HG03520 (cell line): ENCODE results near the gene STMN3.
"Not testable (repeated sequence)": the region's sequence is repeated elsewhere in the genome, so short reads cannot be mapped to it uniquely, and the experiment has no call there.

Experiments
- ATAC-seq: cut with Tn5 transposase; IDR thresholded peaks from one replicate; pipeline ENCODE4 v1.9.1; 2021; ENCODE audit warnings: mild to moderate bottlenecking, moderate library complexity; ENCODE audit not compliant: unreplicated experiment

The STMN3 gene

DNA sequence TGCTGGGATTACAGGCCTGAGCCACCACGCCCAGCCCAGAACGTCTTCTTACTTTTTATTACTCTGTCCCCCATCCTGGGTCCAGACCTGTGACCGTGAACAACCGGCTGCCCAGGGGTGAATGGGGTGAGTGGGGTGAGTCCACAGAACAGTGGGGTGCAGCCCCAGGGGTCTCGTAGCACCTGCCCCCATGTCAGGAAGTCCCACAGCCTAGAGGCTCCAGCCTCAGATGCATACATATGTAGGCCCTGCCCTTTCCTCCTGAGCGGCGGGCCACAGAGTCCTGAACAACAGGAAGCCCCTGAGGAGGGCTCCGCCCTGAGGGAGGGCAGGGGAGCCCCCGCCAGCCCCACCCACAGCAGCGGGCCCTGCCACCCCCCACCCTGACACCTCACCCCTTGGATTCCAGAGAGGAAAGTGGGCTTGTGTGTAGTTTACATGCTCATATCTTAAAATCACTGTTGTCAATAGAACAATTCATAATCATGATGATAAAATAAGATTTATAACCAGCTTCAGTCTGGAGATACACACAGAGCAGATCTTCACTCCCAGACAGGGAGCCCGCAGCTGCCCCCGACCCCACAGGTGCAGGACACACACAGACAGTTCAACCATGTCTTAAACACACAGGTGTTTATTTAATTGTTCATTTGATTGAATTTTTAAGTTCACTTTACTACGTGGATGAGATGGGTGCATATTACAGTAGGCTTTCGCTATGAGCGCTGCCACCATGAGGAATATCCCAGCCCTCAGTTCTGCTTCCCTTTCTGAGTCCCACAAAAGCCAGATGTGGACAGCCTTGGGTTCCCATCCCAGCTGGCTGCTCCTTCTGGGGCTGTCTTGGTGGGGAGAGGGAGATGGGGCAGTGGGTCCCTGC, 13.9 kb downstream of the STMN3 start:
- no peak for ATAC-seq

- no peak for ATAC-seq
Measured at GRCh38 chr20:63636752-63637628, 16.2 kb downstream of the STMN3 start.

DNA sequence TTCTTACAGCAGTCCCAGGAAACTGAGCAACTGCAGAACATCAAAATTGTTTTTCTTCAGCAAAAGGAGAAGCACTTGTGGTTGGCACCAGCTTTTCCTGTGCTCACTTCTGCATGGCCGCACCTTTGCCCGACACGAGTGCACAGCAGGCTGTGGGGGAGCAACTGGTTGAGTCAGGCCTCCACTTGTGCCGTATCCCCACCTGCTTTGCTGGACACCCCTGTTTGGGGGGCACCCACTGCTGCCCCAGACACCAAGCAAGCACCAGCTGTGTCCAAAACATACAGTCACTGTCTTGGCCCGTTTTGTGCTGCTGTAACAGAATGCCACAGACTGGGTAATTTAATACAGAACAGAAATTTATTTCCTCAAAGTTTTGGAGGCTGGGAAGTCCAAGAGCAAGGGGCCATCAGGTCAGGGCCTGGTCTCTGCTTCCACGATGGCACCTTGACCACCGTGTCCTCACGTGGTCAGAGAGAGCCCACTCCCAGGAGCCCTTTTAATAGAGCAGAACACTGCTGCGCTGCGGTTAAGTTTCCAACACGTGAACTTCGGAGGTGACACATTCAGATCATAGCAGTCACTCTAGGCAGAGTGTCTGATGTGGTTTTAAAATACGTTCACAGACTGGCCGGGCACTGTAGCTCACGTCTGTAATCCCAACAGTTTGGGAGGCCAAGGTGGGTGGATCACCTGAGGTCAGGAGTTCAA, 17.6 kb downstream of the STMN3 start:
- ATAC-seq: no peak

DNA sequence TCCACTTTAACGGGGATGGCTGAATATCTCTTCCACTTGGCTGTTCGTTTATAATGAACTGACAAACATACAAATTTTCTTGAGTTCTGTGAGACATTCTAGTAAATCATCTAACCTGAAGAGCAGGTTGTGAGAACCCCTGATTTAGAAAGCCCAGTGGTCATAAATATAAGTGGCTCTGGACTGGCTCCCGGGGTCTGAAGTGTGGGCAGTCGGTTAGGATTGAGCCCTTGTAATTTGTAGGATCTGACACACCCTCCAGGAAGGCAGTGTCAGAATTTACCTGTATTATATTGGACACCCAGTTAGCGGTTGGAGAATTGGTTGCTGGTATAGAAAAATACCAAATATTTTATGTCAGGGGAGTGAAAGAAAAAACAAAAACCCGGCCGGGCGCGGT, 19.5 kb downstream of the STMN3 start:
- ATAC-seq: no peak

- ATAC-seq: not testable (repeated sequence)
Measured at GRCh38 chr20:63631426-63631825, 21.8 kb downstream of the STMN3 start.

GRCh38 chr20:63630956-63631355, 22.3 kb downstream of the STMN3 start:
- not testable (repeated sequence) for ATAC-seq

DNA sequence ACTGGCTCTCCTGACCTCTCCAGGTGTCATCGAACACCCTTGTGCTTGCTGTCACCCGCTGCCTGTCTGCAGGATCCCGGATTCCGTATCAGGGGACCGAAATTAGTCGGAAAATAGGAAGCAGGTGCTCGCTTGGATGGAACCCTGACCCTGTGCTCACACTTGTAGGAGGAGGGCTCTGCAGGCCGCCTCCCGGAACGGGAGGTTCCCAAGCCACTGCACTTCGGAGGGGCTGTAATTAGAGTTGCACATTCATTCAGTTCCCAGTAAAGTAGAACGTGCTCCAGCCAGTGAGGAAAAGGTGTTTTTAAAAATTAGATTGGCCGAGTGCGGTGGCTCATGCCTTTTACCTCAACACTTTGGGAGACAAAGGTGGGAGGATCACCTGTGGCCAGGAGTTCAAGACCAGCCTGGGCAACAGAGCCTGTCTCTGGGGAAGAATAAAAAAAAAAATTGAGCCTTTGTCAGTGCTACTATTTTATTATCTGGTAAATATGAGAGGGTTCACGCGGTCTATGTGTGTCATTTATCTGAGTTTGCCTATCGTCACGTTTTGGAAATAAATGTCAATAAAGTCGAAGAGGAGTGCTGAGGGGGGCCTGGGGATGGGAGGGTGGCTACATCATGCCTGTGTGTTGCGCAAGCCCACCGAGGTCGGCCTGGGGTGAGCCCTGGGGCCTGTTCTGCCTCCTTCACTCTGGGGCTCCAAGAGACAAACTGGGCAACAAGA, 24.8 kb downstream of the STMN3 start:
- ATAC-seq: no peak

- no peak for ATAC-seq
Measured at GRCh38 chr20:63627751-63628245, 25.4 kb downstream of the STMN3 start.

GRCh38 chr20:63627129-63627750, 26.0 kb downstream of the STMN3 start:
- ATAC-seq: peak; percentile 68

DNA sequence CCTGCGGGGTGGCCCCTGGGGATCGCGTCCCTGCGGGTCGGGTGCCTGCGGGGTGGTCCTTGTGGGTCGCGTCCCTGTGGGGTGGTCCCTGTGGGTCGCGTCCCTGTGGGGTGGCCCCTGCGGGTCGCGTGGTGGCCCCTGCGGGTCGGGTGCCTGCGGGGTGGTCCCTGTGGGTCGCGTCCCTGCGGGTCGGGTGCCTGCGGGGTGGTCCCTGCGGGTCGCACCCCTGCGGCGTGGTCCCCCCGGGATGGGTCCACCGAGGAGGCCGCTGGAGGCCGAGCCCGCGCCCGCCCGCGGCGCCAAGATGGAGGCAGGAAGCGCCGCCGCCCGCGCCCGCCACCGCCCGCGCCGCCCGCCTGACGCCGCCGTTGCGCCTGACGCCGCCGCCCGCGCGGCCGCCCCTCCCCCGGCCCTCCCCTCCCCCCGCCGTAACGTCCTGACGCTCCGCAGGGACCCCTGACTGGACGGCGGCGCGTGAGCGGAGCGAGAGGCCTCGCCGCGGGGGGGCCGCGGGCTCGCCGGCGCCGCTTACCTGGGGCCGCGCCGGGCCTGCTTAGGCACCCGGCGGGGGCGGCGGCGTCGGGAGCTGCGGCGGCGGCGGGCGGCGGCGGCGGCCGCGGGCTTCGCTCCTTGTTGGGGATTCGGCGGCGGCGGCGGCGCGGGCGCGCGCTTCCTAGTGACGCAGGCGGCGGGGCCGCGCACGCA, 26.6 kb downstream of the STMN3 start, which contains the start of gene GMEB2:
GMEB2 (minus strand) TSS at position 678 of the 705 bp plus-strand sequence. CDS start 7,704 bp downstream, outside the sequence.
- ATAC-seq: peak; percentile 30

GRCh38 chr20:63625771-63626423, 27.3 kb downstream of the STMN3 start:
- ATAC-seq: no peak

DNA sequence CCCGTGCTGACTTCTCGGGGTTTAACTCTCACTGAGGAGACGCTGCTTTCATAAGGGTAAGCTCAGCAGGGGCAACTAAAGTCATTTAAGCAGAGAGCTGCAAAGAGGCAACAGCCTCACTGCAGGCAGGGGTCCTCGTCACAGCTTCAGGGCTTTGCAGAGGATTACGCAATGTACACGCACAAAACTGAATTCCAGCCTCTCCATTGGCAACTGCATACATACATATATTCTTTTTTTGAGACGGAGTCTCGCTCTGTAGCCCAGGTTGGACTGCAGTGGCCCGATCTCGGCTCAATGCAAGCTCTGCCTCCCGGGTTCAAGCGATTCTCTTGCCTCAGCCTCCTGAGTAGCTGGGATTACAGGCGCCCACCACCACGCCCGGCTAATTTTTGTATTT, 28.7 kb downstream of the STMN3 start:
- ATAC-seq: no peak

- ATAC-seq: no peak
Measured at GRCh38 chr20:63622732-63623131, 30.5 kb downstream of the STMN3 start.

GRCh38 chr20:63622096-63622495, 31.1 kb downstream of the STMN3 start:
- ATAC-seq: no peak

- ATAC-seq: no peak
Measured at GRCh38 chr20:63620991-63621390, 32.2 kb downstream of the STMN3 start.

DNA sequence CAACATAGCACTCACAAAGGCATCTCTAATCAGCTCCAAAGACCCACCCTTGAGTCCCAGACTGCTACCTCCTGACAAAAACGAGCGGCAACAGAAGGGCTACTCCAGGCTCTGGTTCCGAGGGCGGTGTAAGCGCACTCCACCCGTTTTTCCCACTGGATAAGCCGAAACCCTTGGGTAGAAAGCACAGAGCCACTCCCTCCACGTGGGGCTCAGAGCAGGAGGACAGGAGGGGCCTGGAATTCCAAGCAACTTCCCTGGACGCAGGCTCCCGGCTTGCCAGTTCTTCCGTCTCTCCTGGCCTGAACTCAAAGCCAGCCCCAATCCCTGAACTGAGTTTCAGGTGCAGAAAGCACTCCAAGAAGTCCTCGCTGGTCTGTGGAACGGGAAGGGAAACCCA, 33.7 kb downstream of the STMN3 start:
- ATAC-seq: no peak

DNA sequence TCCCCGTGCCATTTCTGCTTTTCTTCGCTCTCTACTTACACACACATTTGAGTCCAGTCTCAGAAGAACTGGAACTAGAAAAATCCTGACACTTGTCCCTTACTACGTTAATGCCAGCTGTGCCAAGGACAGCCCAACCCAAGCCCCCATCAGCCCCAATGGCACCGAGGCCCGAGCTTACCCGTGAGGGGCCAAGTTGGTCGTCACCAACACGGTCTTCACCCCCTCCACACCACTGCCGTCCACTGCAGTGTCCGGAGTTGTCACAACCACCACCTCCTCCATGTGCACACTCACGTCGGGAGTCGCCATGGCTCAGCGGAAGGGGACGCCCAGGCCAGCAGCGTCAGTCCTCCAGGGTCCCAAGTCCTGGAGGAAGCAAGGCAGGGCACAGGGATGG, 34.1 kb downstream of the STMN3 start:
- no peak for ATAC-seq

GRCh38 chr20:63618291-63618980, 34.8 kb downstream of the STMN3 start:
- ATAC-seq: no peak
